NCI-H1417 (cell line): ENCODE data around the gene TAS2R14.

Source experiments
- DNase-seq, 3 experiments: peaks; one replicate each; lab custom pipeline; 2025; lab: John Stamatoyannopoulos, UW

TAS2R14 gene

DNA sequence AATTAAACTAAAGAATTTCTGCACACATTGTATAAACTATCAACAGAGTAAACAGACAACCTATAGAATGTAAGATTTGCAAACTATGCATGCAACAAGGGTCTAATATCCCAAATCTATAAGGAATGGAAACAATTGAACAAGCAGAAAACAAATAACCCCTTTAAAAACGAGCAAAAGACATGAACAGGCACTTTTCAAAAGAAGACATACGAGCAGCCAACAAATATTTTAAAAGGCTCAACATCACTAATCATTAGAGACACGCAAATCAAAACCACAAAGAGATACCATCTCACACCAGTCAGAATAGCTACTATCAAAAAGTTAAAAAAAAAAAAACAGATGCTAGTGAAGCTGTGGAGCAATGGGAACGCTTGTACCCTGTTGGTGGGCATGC, 34.4 kb downstream of the TAS2R14 start:
- no peak for DNase-seq

GRCh38 chr12:10901427-10901826, 37.6 kb downstream of the TAS2R14 start:
- DNase-seq, result no peak

- DNase-seq, result no peak
Measured at GRCh38 chr12:10900972-10901371, 38.1 kb downstream of the TAS2R14 start.

DNA sequence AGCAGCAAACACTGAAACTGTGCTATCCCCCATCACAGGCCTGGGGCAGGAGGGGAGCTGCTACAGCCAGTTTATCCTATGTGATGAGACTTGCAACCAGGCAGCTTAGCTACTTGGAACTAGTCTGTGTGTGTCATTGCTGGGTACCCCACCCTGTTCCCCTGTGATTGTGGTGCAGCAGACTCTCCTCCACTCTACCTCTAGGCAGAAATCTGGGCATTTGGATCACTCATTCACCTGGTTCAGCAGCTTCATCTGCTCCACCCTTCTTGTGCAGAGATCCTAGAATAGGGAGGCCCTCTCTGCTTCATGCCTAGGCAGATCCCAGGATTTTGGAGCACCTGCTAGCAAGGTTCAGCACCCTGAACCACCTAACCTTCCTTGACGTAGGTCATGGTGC, 38.5 kb downstream of the TAS2R14 start:
- DNase-seq, result no peak

DNA sequence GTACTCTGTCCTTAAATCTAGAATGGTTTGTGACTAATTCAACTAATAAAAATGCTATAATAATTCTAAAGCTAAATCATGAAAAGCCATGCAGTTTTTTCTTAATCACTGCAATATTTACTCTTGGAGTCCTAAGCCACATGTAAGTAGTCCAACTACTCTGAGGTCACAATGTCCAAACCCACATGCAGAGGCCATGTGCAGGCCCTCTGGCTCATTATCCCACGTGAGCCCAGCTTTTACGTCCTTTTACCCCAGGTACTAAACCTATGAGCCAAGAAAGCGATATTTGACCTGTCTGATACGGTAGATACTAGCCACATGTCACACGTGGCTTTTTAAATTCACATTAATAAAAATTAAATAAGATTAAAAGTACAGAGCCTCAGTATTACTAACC, 42.2 kb downstream of the TAS2R14 start:
- no peak for DNase-seq

- no peak for DNase-seq
Measured at GRCh38 chr12:10891937-10892336, 47.1 kb downstream of the TAS2R14 start.

- DNase-seq, result no peak
Measured at GRCh38 chr12:10889226-10889625, 49.8 kb downstream of the TAS2R14 start.
